Hepatocyte (in vitro differentiated cells): ENCODE measurements around the gene SLC6A11. TPM values are rescaled to one million over a fixed set of nuclear protein-coding genes. Genes with fewer than 3 reads are reported as not detected.

Experiments used
- DNase-seq: peaks from one replicate; pipeline ENCODE4 v3.0.0-alpha.2; 2016; ENCODE audit warnings: low spot score
- H2AFZ ChIP-seq: fragments of 200-600 bp; sonication (generic); 2 replicates; pipeline ENCODE4 v1.6.0; 2016; ENCODE audit warnings: antibody characterized with exemption, mild to moderate bottlenecking
- H3K27ac ChIP-seq: fragments of 200-600 bp; sonication (generic); 2 replicates; pipeline ENCODE4 v1.5.1; 2016; ENCODE audit warnings: mild to moderate bottlenecking
- H3K27me3 ChIP-seq: fragments of 200-600 bp; sonication (generic); 2 replicates; pipeline ENCODE4 v1.6.1; 2016
- H3K36me3 ChIP-seq: fragments of 200-600 bp; sonication (generic); replicated peaks from 2 replicates; pipeline ENCODE4 v1.5.1; 2016; ENCODE audit warnings: low read depth; ENCODE audit not compliant: insufficient read depth
- H3K4me1 ChIP-seq: fragments of 200-600 bp; sonication (generic); 2 replicates; pipeline ENCODE4 v1.5.1; 2016; ENCODE audit warnings: mild to moderate bottlenecking, moderate library complexity; ENCODE audit not compliant: insufficient read depth
- H3K4me2 ChIP-seq: fragments of 200-600 bp; sonication (generic); 2 replicates; pipeline ENCODE4 v1.6.0; 2016
- H3K4me3 ChIP-seq: fragments of 200-600 bp; sonication (generic); 2 replicates; pipeline ENCODE4 v1.5.1; 2016; ENCODE audit warnings: mild to moderate bottlenecking
- H3K79me2 ChIP-seq: fragments of 200-600 bp; sonication (generic); 2 replicates; pipeline ENCODE4 v1.6.0; 2017; ENCODE audit warnings: mild to moderate bottlenecking
- H3K9me2 ChIP-seq: fragments of 200-600 bp; sonication (generic); replicated peaks from 2 replicates; pipeline ENCODE4 v1.6.0; 2017; ENCODE audit warnings: mild to moderate bottlenecking; ENCODE audit not compliant: insufficient read depth
- H3K9me3 ChIP-seq: fragments of 200-600 bp; sonication (generic); 2 replicates; pipeline ENCODE4 v1.5.1; 2016; ENCODE audit warnings: low read depth, mild to moderate bottlenecking
- H4K20me1 ChIP-seq: fragments of 200-600 bp; sonication (generic); 2 replicates; pipeline ENCODE4 v1.6.0; 2016; ENCODE audit warnings: mild to moderate bottlenecking; ENCODE audit not compliant: insufficient read depth, poor library complexity, severe bottlenecking
- EZH2 ChIP-seq: fragments of 200-600 bp; sonication (generic); IDR thresholded peaks from 2 replicates; pipeline ENCODE4 v1.6.1; 2016; ENCODE audit warnings: antibody characterized with exemption, mild to moderate bottlenecking, borderline replicate concordance
- EZH2phosphoT487 ChIP-seq: fragments of 200-600 bp; sonication (generic); IDR thresholded peaks from one replicate; pipeline ENCODE4 v1.6.1; 2018; ENCODE audit warnings: antibody characterized with exemption, mild to moderate bottlenecking, low read depth, moderate library complexity; ENCODE audit not compliant: unreplicated experiment, severe bottlenecking
- WGBS: methylation state at CpG from one replicate; pipeline ENCODE4 v1.1.6; 2016; ENCODE audit warnings: low lambda C conversion rate; ENCODE audit errors: missing lambda C conversion rate; 5-methylcytosine and 5-hydroxymethylcytosine counted together
- polyA plus RNA-seq: library from polyadenylated mRNA; unstranded; fragments of >200 nt; fragmentation: Nextera tagmentation; extraction: Ambion mirVana; gene quantifications from 2 replicates; pipeline ENCODE4 v1.2.1, GENCODE V29; 2016
- total RNA-seq: library from RNA; depleted of rRNA; stranded (reverse); fragments of >200 nt; gene quantifications from 2 replicates; pipeline ENCODE4 v1.2.3, GENCODE V29; 2014
- TF ChIP-seq, protein P1 (sequence below): fragments of 200-600 bp; sonication (generic); IDR thresholded peaks from 2 replicates; pipeline ENCODE4 v1.5.1; 2016; ENCODE audit warnings: antibody characterized with exemption, mild to moderate bottlenecking; ENCODE audit not compliant: poor library complexity

SLC6A11 gene
- total and polyA plus RNA-seq, 2 experiments from 2014 or later, result 1.5 to 1.7 TPM

- Histone ChIP-seq H3K79me2 (no peaks in the 10 kb centered on the region), H3K4me2 (no peak overlapping the region), H4K20me1 (no peaks in the 10 kb centered on the region), H3K36me3 (no peaks in the 10 kb centered on the region), H3K9me2 (no peaks in the 10 kb centered on the region), H3K4me3 (no peak overlapping the region), H3K9me3 (no peaks in the 10 kb centered on the region), H2AFZ (no peak overlapping the region), H3K27ac (no peak overlapping the region), H3K4me1 (no peaks in the 10 kb centered on the region), H3K27me3 (no peaks in the 10 kb centered on the region)
- DNase-seq, result no peak
- TF ChIP-seq, protein P1, sequence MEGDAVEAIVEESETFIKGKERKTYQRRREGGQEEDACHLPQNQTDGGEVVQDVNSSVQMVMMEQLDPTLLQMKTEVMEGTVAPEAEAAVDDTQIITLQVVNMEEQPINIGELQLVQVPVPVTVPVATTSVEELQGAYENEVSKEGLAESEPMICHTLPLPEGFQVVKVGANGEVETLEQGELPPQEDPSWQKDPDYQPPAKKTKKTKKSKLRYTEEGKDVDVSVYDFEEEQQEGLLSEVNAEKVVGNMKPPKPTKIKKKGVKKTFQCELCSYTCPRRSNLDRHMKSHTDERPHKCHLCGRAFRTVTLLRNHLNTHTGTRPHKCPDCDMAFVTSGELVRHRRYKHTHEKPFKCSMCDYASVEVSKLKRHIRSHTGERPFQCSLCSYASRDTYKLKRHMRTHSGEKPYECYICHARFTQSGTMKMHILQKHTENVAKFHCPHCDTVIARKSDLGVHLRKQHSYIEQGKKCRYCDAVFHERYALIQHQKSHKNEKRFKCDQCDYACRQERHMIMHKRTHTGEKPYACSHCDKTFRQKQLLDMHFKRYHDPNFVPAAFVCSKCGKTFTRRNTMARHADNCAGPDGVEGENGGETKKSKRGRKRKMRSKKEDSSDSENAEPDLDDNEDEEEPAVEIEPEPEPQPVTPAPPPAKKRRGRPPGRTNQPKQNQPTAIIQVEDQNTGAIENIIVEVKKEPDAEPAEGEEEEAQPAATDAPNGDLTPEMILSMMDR, result no peak
- TF ChIP-seq EZH2phosphoT487 (no peak), EZH2 (no peak)
- 69% methylated on average over 9 of the region's 9 CpGs for WGBS
Observed at GRCh38 chr3:10928407-10928960, 112.5 kb downstream of the SLC6A11 start.

GRCh38 chr3:10928961-10929471 lies 113.0 kb downstream of the SLC6A11 start:
- TF ChIP-seq EZH2phosphoT487, result no peak
- TF ChIP-seq, protein P1, result no peak
- no peak for TF ChIP-seq EZH2

GRCh38 chr3:10929978-10930665 lies 114.1 kb downstream of the SLC6A11 start:
- no peak overlapping the region for H3K4me2 ChIP-seq
- H3K27ac ChIP-seq, result no peak overlapping the region
- no peaks in the 10 kb centered on the region for H3K9me2 ChIP-seq
- no peaks in the 10 kb centered on the region for H3K79me2 ChIP-seq
- no peak for DNase-seq
- H3K4me3 ChIP-seq, result no peak overlapping the region
- TF ChIP-seq, protein P1, result no peak
- TF ChIP-seq EZH2phosphoT487 (no peak), EZH2 (no peak)
- H2AFZ ChIP-seq, result no peak overlapping the region
- no peaks in the 10 kb centered on the region for H3K4me1 ChIP-seq
- H3K27me3 ChIP-seq, result no peaks in the 10 kb centered on the region
- no peaks in the 10 kb centered on the region for H3K9me3 ChIP-seq
- WGBS, result 86% methylated on average over 9 of the region's 9 CpGs
- no peaks in the 10 kb centered on the region for H3K36me3 ChIP-seq
- H4K20me1 ChIP-seq, result no peaks in the 10 kb centered on the region

More at GRCh38 chr3:10928961-10929471, 113.0 kb downstream of the SLC6A11 start:
- H3K79me2 ChIP-seq, result no peaks in the 10 kb centered on the region
- H3K4me2 ChIP-seq, result no peak overlapping the region
- 92% methylated on average over 16 of the region's 17 CpGs for WGBS
- DNase-seq, result no peak
- H2AFZ ChIP-seq, result no peak overlapping the region
- H3K27me3 ChIP-seq, result no peaks in the 10 kb centered on the region
- no peak overlapping the region for H3K27ac ChIP-seq
- H3K9me2 ChIP-seq, result no peaks in the 10 kb centered on the region
- no peaks in the 10 kb centered on the region for H3K4me1 ChIP-seq
- H4K20me1 ChIP-seq, result no peaks in the 10 kb centered on the region
- H3K9me3 ChIP-seq, result no peaks in the 10 kb centered on the region
- no peaks in the 10 kb centered on the region for H3K36me3 ChIP-seq
- no peak overlapping the region for H3K4me3 ChIP-seq
